Epithelial cell of esophagus (primary cell): Measurements from ENCODE around the gene ANTXR2.

Source experiments
- DNase-seq: peaks from one replicate; pipeline ENCODE4 v3.0.0; 2010; ENCODE audit warnings: low read depth
- H3K4me3 ChIP-seq: 2 replicates; pipeline ENCODE4 v1.5.1; 2011; ENCODE audit warnings: mild to moderate bottlenecking, low read length, control low read depth
- TF ChIP-seq, protein P1 (sequence below): IDR thresholded peaks from 2 replicates; pipeline ENCODE4 v1.5.1; 2011; ENCODE audit warnings: low read depth, mild to moderate bottlenecking, low read length, control low read depth, inconsistent platforms; ENCODE audit not compliant: insufficient read depth; ENCODE audit errors: missing control alignments

Gene ANTXR2

DNA sequence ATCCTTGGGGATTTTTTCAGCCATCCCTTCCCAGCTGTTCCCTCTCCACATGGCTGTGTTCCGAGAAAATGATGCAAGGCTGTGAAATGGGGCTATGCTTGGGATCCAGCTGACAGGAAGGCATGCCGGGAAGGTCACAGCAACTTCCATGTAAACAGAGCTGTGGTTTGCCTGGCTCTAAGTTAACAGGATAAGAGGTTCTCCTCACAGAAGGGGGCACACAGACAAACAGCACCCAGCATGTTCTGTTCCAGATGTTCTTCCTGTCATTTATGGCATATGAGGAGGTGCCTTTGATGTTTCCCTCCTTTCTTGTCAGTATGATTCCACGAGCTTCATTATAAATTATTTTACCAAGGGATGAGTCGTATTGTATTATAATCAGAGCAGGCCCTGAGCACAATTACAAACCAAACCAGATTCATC lies 220.7 kb downstream of the ANTXR2 start:
- H3K4me3 ChIP-seq, result no peak overlapping the region
- no peak for DNase-seq
- TF ChIP-seq, protein P1, sequence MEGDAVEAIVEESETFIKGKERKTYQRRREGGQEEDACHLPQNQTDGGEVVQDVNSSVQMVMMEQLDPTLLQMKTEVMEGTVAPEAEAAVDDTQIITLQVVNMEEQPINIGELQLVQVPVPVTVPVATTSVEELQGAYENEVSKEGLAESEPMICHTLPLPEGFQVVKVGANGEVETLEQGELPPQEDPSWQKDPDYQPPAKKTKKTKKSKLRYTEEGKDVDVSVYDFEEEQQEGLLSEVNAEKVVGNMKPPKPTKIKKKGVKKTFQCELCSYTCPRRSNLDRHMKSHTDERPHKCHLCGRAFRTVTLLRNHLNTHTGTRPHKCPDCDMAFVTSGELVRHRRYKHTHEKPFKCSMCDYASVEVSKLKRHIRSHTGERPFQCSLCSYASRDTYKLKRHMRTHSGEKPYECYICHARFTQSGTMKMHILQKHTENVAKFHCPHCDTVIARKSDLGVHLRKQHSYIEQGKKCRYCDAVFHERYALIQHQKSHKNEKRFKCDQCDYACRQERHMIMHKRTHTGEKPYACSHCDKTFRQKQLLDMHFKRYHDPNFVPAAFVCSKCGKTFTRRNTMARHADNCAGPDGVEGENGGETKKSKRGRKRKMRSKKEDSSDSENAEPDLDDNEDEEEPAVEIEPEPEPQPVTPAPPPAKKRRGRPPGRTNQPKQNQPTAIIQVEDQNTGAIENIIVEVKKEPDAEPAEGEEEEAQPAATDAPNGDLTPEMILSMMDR, result no peak

DNA sequence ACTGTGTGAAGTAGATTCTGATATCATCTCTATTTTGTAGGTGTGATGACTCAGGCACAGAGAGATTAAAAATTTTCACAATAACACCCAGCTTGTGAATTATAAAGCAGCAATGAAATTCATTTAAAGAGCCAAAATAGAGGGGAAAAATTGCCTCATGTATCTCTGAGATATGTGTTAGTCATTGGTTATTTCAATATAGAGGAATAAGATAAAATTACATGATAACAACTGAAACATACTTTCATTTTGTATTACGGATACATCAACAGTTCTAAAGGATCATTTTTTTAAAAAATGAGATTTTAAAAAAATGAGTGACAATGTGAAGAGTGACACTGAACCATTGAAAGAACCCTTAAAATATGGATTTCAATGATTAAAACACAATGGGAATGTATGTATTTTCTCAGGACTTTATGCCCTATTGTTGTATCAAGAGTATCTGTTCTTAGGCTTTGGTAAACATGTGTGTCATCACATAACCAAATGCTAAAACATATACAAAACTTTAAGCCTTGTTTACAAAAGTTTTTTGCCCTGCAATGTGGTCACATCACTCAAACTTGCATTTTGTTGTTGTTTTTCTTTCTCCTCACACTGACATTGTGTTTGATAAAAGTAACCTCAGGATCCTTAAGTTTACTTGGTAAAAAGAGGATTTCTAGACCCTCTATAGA lies 221.3 kb downstream of the ANTXR2 start:
- no peak for DNase-seq
- TF ChIP-seq, protein P1, result no peak
- no peak overlapping the region for H3K4me3 ChIP-seq
